IMR-90 (cell line): ENCODE results near the gene DENND1A. TPM values are rescaled to one million over a fixed set of nuclear protein-coding genes. Genes with fewer than 3 reads are reported as not detected.

Experiments
- ATAC-seq: fragments of 200-7000 bp; cut with Tn5 transposase; 2 replicates; pipeline ENCODE4 v1.9.1; 2020; ENCODE audit warnings: low read depth, mild to moderate bottlenecking, moderate library complexity
- BruUV-seq: library from RNA; stranded (reverse); fragments of 400-500 nt; replicated peaks from 2 replicates; lab custom pipeline; 2021; lab: Mats Ljungman, UMichigan
- CTCF ChIA-PET: fragments of 300-600 bp; formaldehyde crosslinking; extraction: SDS; loops from one replicate; lab custom pipeline; 2021; ENCODE audit warnings: antibody characterized with exemption; lab: Yijun Ruan, JAX
- POLR2A ChIA-PET: fragments of 300-600 bp; sonication (Branson Sonifier 250); formaldehyde crosslinking; loops from one replicate; lab custom pipeline; 2022; ENCODE audit warnings: antibody characterized with exemption; ENCODE audit not compliant: unreplicated experiment; lab: Charles Lee
- DNase-seq: peaks from one replicate; pipeline ENCODE4 v3.0.0; 2013
- H2AFZ ChIP-seq: replicated peaks from 2 replicates; pipeline ENCODE3; 2013; ENCODE audit warnings: low read length, mild to moderate bottlenecking; ENCODE audit not compliant: poor library complexity
- H2AK5ac ChIP-seq: 2 replicates; pipeline ENCODE4 v1.6.1; 2013; ENCODE audit warnings: low read depth, low read length, inconsistent platforms
- H2AK9ac ChIP-seq: replicated peaks from 2 replicates; pipeline ENCODE3; 2013; ENCODE audit warnings: mild to moderate bottlenecking, low read depth, low read length, moderate library complexity; ENCODE audit not compliant: poor library complexity
- H2BK120ac ChIP-seq: 2 replicates; pipeline ENCODE4 v1.6.1; 2013; ENCODE audit warnings: low read depth, low read length, inconsistent platforms
- H2BK15ac ChIP-seq: 3 replicates; pipeline ENCODE4 v1.6.1; 2013; ENCODE audit warnings: low read depth, low read length, inconsistent platforms
- H2BK20ac ChIP-seq: 2 replicates; pipeline ENCODE4 v1.6.1; 2013; ENCODE audit warnings: low read depth, mild to moderate bottlenecking, inconsistent platforms, low read length, moderate library complexity
- H2BK5ac ChIP-seq: 2 replicates; pipeline ENCODE4 v1.6.1; 2013; ENCODE audit warnings: mild to moderate bottlenecking, low read depth, low read length, inconsistent platforms; ENCODE audit not compliant: poor library complexity, severe bottlenecking
- H3K14ac ChIP-seq: replicated peaks from 2 replicates; pipeline ENCODE4 v1.6.1; 2013; ENCODE audit warnings: low read depth, low read length, inconsistent platforms
- H3K18ac ChIP-seq: 2 replicates; pipeline ENCODE4 v1.6.1; 2013; ENCODE audit warnings: low read depth, low read length, control low read depth
- H3K23ac ChIP-seq: 2 replicates; pipeline ENCODE4 v1.6.1; 2013; ENCODE audit warnings: low read depth, low read length, inconsistent platforms
- H3K27ac ChIP-seq: 2 replicates; pipeline ENCODE4 v1.5.1; 2013; ENCODE audit warnings: mild to moderate bottlenecking, control low read depth, low read length; ENCODE audit not compliant: insufficient read depth
- H3K27me3 ChIP-seq: 2 replicates; pipeline ENCODE4 v1.6.1; 2013; ENCODE audit warnings: low read length; ENCODE audit not compliant: control insufficient read depth, insufficient read depth
- H3K36me3 ChIP-seq: 2 replicates; pipeline ENCODE4 v1.6.1; 2013; ENCODE audit warnings: low read length, mixed read lengths; ENCODE audit not compliant: control insufficient read depth, insufficient read depth
- H3K4ac ChIP-seq: 2 replicates; pipeline ENCODE4 v1.6.1; 2013; ENCODE audit warnings: low read depth, low read length, inconsistent platforms
- H3K4me1 ChIP-seq: 2 replicates; pipeline ENCODE4 v1.6.1; 2013; ENCODE audit warnings: low read length, mixed read lengths; ENCODE audit not compliant: control insufficient read depth, insufficient read depth
- H3K4me2 ChIP-seq: 2 replicates; pipeline ENCODE4 v1.6.1; 2013; ENCODE audit warnings: low read depth, mild to moderate bottlenecking, control low read depth, low read length, moderate library complexity
- H3K4me3 ChIP-seq: 2 replicates; pipeline ENCODE4 v1.5.1; 2013; ENCODE audit warnings: low read depth, mild to moderate bottlenecking, control low read depth, low read length, moderate library complexity; ENCODE audit not compliant: insufficient read depth
- H3K56ac ChIP-seq: 2 replicates; pipeline ENCODE4 v1.6.1; 2013; ENCODE audit warnings: low read length, inconsistent platforms; ENCODE audit not compliant: insufficient read depth; ENCODE audit errors: extremely low read depth
- H3K79me1 ChIP-seq, 2 experiments: 2 replicates each; pipeline ENCODE4 v1.6.1; 2013; ENCODE audit warnings: low read length in 2 of 2, inconsistent platforms in 1 of 2, low read depth in 1 of 2
- H3K9ac ChIP-seq: 2 replicates; pipeline ENCODE4 v1.6.1; 2013; ENCODE audit warnings: low read depth, low read length, control low read depth
- H3K9me1 ChIP-seq: 2 replicates; pipeline ENCODE4 v1.6.1; 2013; ENCODE audit warnings: low read length, inconsistent platforms; ENCODE audit not compliant: insufficient read depth
- H3K9me3 ChIP-seq: 2 replicates; pipeline ENCODE4 v1.6.1; 2013; ENCODE audit warnings: low read length; ENCODE audit not compliant: control insufficient read depth, insufficient read depth
- H4K20me1 ChIP-seq: 2 replicates; pipeline ENCODE4 v1.6.1; 2013; ENCODE audit warnings: low read length, inconsistent platforms; ENCODE audit not compliant: insufficient read depth
- H4K5ac ChIP-seq: 2 replicates; pipeline ENCODE4 v1.6.1; 2013; ENCODE audit warnings: mild to moderate bottlenecking, low read depth, low read length, control low read depth
- H4K8ac ChIP-seq, 2 experiments: 2 replicates each; pipeline ENCODE4 v1.6.1; 2013; ENCODE audit warnings: low read depth in 2 of 2, low read length in 2 of 2, control low read depth in 1 of 2, inconsistent platforms in 1 of 2
- H4K91ac ChIP-seq: 2 replicates; pipeline ENCODE4 v1.6.1; 2013; ENCODE audit warnings: low read depth, low read length, inconsistent platforms; ENCODE audit not compliant: insufficient read depth
- CEBPB ChIP-seq: IDR thresholded peaks from 2 replicates; pipeline ENCODE4 v1.6.1; 2012; ENCODE audit warnings: low read depth, low read length, improper control_type of control experiment
- FOS ChIP-seq: fragments of 150-350 bp; IDR thresholded peaks from 2 replicates; pipeline ENCODE4 v1.6.1; 2016; ENCODE audit warnings: low read depth, low read length
- MAZ ChIP-seq: IDR thresholded peaks from 2 replicates; pipeline ENCODE4 v1.6.1; 2012; ENCODE audit warnings: low read depth, mild to moderate bottlenecking, low read length, improper control_type of control experiment, moderate library complexity, borderline replicate concordance
- WGBS, 2 experiments: methylation state at CpG; one replicate each; pipeline versions ENCODE4 v1.1.5 to v1.1.7; 2013; ENCODE audit warnings: missing lambda C conversion rate in 2 of 2; ENCODE audit not compliant: insufficient read length in 1 of 2; ENCODE audit errors: extremely low coverage in 2 of 2; 5-methylcytosine and 5-hydroxymethylcytosine counted together
- dilution Hi-C: fragments of 300-500 bp; cut with HindIII; formaldehyde crosslinking; loops from one replicate; pipeline ENCODE4 v1.14.3; 2018; ENCODE audit warnings: low sequenced_read_pairs; ENCODE audit not compliant: unreplicated experiment
- in situ Hi-C: fragments of 300-500 bp; cut with MboI; formaldehyde crosslinking; loops from 3 replicates; pipeline ENCODE4 v1.14.3; 2019; ENCODE audit warnings: low sequenced_read_pairs, inconsistent platforms, mixed read lengths
- intact Hi-C: fragments of 100-400 bp; cut with micrococcal nuclease; formaldehyde crosslinking; loops from 2 replicates; pipeline ENCODE4 v1.10.0; 2022
- polyA plus RNA-seq, 3 experiments: library from polyadenylated mRNA; depleted of rRNA; stranded (reverse); fragments of >200 nt; gene quantifications; 2 replicates each; pipeline ENCODE4 v1.2.3, GENCODE V29; 2012; ENCODE audit warnings: low replicate concordance in 1 of 3
- total RNA-seq: library from RNA; depleted of rRNA; stranded (reverse); fragments of >200 nt; gene quantifications from 2 replicates; pipeline ENCODE4 v1.2.3, GENCODE V29; 2012
- TF ChIP-seq, protein P1 (sequence below): conservative IDR thresholded peaks from 2 replicates; pipeline ENCODE4 v1.5.1; 2012; ENCODE audit warnings: mild to moderate bottlenecking, low read depth, low read length, improper control_type of control experiment

DENND1A gene
- total and polyA plus RNA-seq, 2 of the 4 experiments (the other 2 are of a cell fraction), result 21.4 to 27.6 TPM

DNA sequence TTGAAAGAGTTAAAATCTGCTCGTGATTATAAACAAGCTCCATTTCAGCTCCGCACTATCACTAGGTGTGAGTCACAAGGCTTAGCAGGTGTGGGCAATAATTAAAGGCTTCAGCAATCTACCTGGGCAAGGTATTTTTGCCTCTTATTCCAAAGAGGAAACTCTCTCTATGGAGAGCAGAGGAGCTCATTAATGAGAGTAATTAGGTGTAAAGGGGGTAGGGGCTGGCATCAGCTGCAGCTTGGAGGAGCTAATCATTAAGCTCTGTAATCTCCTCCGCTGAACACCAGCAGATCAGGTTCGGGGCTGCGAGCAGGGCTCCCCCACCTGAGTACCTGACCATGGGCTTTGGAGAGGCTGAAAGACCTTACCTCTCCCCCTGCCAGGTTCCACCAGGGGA is 444.7 kb downstream of the DENND1A start:
- Histone ChIP-seq H2BK20ac (no peak overlapping the region), H4K5ac (no peak overlapping the region), H3K79me1 (no peaks in the 10 kb centered on the region), H3K4me3 (no peak overlapping the region), H4K20me1 (no peaks in the 10 kb centered on the region), H3K23ac (no peak overlapping the region), H2AK9ac (no peak overlapping the region), H3K18ac (no peak overlapping the region), H2AFZ (no peak overlapping the region), H3K9me3 (no peaks in the 10 kb centered on the region), H3K27me3 (no peaks in the 10 kb centered on the region), H3K4me2 (no peak overlapping the region), H3K27ac (no peak overlapping the region), H3K36me3 (no peaks in the 10 kb centered on the region), H2BK120ac (no peak overlapping the region), H3K9ac (no peak overlapping the region), H4K8ac (no peak overlapping the region), H3K4ac (no peak overlapping the region), H3K4me1 (no peaks in the 10 kb centered on the region), H3K9me1 (no peaks in the 10 kb centered on the region; the same call in 1 of the 2 replicates), H2AK5ac (no peak overlapping the region), H2BK5ac (no peak overlapping the region), H4K91ac (no peak overlapping the region), H3K14ac (no peak overlapping the region), H2BK15ac (no peak overlapping the region), H3K56ac (no peak overlapping the region)
- DNase-seq, result no peak
- dilution Hi-C loops, result no loop called here
- ChIA-PET POLR2A (no interaction called here), CTCF (interaction anchor here (0.9 kb wide), 1 partner anchor 11 kb away, joined by 3 read pairs; no protein-coding TSS in a partner anchor)
- in situ Hi-C loops, result no loop called here
- intact Hi-C loops, result no loop called here
- TF ChIP-seq MAZ (no peak), FOS (no peak), CEBPB (no peak)
- TF ChIP-seq, protein P1, sequence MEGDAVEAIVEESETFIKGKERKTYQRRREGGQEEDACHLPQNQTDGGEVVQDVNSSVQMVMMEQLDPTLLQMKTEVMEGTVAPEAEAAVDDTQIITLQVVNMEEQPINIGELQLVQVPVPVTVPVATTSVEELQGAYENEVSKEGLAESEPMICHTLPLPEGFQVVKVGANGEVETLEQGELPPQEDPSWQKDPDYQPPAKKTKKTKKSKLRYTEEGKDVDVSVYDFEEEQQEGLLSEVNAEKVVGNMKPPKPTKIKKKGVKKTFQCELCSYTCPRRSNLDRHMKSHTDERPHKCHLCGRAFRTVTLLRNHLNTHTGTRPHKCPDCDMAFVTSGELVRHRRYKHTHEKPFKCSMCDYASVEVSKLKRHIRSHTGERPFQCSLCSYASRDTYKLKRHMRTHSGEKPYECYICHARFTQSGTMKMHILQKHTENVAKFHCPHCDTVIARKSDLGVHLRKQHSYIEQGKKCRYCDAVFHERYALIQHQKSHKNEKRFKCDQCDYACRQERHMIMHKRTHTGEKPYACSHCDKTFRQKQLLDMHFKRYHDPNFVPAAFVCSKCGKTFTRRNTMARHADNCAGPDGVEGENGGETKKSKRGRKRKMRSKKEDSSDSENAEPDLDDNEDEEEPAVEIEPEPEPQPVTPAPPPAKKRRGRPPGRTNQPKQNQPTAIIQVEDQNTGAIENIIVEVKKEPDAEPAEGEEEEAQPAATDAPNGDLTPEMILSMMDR, result no peak
- no CpG with 5 or more reads among the region's 5 CpGs for WGBS, 2 experiments
- BruUV-seq, result no TSS peak
- no peak for ATAC-seq
